Sigmoid colon (tissue), 7 donors: ENCODE results near the gene PPL. TPM values are rescaled to one million over a fixed set of nuclear protein-coding genes. Genes with fewer than 3 reads are reported as not detected.

Source experiments
- DNase-seq: peaks from one replicate; pipeline ENCODE4 v3.0.0-alpha.2; 2019
- H3K27ac ChIP-seq, 4 donors: fragments of 200-600 bp; sonication (generic); one replicate each; pipeline ENCODE4 v1.5.1; 2016 to 2019; ENCODE audit warnings: mild to moderate bottlenecking in 1 of 4
- H3K27me3 ChIP-seq, 3 donors: fragments of 200-600 bp; sonication (generic); one replicate each; pipeline ENCODE4 v1.5.1; 2019; ENCODE audit warnings: mild to moderate bottlenecking in 1 of 3
- H3K36me3 ChIP-seq, 4 donors: fragments of 200-600 bp; sonication (generic); one replicate each; pipeline ENCODE4 v1.5.1; 2016 to 2019
- H3K4me1 ChIP-seq, 4 donors: fragments of 200-600 bp; sonication (generic); one replicate each; pipeline ENCODE4 v1.5.1; 2017 to 2019
- H3K4me3 ChIP-seq, 4 donors: fragments of 200-600 bp; sonication (generic); one replicate each; pipeline ENCODE4 v1.5.1; 2017 to 2019; ENCODE audit warnings: mild to moderate bottlenecking in 2 of 4, moderate library complexity in 1 of 4
- H3K9me3 ChIP-seq, 4 donors: fragments of 200-600 bp in 3 of 4; sonication (generic) in 3 of 4; one replicate each; pipeline versions ENCODE4 v1.5.1 to v1.6.1; 2013 to 2019
- EP300 ChIP-seq, 4 donors: sonication (generic); formaldehyde crosslinking; IDR thresholded peaks; one replicate each; pipeline ENCODE4 v1.6.1; 2017; ENCODE audit warnings: antibody characterized with exemption in 4 of 4
- POLR2A ChIP-seq, 2 donors: fragments of 450-650 bp; IDR thresholded peaks; one replicate each; pipeline ENCODE4 v1.6.1; 2016; ENCODE audit warnings: antibody characterized with exemption in 2 of 2, mild to moderate bottlenecking in 2 of 2, moderate library complexity in 2 of 2
- POLR2AphosphoS5 ChIP-seq, 4 donors: sonication (generic); formaldehyde crosslinking; IDR thresholded peaks; one replicate each; pipeline ENCODE4 v1.6.1; 2017; ENCODE audit warnings: antibody characterized with exemption in 4 of 4
- WGBS, 2 donors: extraction: QIAGEN DNeasy Blood & Tissue Kit; methylation state at CpG; one replicate each; pipeline ENCODE4 v1.1.7; 2013; 5-methylcytosine and 5-hydroxymethylcytosine counted together
- intact Hi-C: fragments of 100-400 bp; cut with DNase I; formaldehyde crosslinking; loops from one replicate; pipeline ENCODE4 v1.15.1; 2023
- polyA plus RNA-seq, 3 donors: library from polyadenylated mRNA; stranded (reverse); fragments of 200-250 nt; gene quantifications; one replicate each; pipeline ENCODE4 v1.2.3, GENCODE V29; 2013
- total RNA-seq, 4 donors: library from RNA; depleted of rRNA; stranded (reverse); fragments of >200 nt; gene quantifications; one replicate each; pipeline ENCODE4 v1.1.0, GENCODE V29; 2016
- TF ChIP-seq, protein P1 (sequence below), 4 experiments: fragments of 450-650 bp in 3 of 4; fragments of 200-600 bp in 1 of 4; IDR thresholded peaks; one replicate each; pipeline ENCODE4 v1.5.1; 2016 to 2019; ENCODE audit warnings: antibody characterized with exemption in 4 of 4, mild to moderate bottlenecking in 3 of 4, moderate library complexity in 2 of 4
- donor health status: healthy with polysubstance abuse.
- donor health status: Bipolar disorder and iron deficiency.
- donor health status: healthy.

PPL gene
- total and polyA plus RNA-seq, 7 donors = 4.6 to 42.9 (median 27.0) TPM

DNA sequence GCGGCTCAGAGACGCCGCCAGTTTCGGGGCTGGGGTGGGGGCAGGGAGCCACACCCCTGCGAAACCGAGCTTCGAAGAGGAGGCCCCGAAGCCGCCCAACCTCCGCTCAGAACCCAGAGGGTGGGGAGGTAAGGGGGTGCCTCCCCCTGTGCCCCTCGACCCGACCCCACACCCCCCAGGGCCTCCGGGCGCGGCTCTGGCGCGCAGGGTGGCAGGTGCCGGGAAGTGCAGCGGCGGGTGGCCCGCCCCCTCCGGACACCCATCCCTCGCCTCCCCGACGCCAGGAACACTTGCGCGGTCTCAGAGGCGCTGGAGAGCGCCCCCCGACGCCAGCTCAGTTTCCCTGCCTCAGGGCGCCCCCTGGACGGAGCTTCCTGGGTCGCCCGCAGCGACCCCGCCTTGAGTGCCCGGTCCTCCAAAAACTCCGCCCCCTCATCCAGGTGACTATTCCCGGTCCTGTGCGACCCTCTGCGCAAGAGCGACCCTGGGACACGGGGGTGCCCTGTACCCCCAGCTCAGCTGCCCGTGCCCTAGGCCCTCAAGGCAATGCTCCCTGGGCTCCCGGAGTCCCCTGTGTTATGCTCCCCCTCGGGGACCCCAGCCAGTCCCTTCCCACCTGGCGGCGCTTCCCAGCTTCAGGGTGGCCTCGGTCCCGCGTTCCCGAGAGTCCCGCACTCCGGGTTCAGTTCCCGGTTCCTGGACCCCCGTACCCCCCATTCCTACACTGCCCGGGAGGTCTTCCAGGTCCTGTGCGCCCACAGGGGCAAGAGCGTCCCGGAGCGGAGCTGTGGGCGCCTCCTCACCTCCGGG lies 562 bp downstream of the PPL start:
- Histone ChIP-seq H3K27ac (peak overlapping the region; percentile 48 to 71 (median 67)), H3K9me3 (no peaks in the 10 kb centered on the region), H3K4me3 (peak overlapping the region; percentile 26 to 61 (median 56)), H3K4me1 (peaks cover 0 to 24% (median 18%) of the 10 kb centered on the region in 4 donors), H3K36me3 (no peaks in the 10 kb centered on the region), H3K27me3 (peaks cover 0 to 26% (median 15%) of the 10 kb centered on the region in 3 donors)
- DNase-seq = peak; percentile 78
- intact Hi-C loops = no loop called here
- WGBS, 2 donors = 1 to 2% methylated on average over 64 of the region's 64 CpGs
- TF ChIP-seq EP300 (IDR thresholded peaks at IDR 0.05) (no peak), POLR2AphosphoS5 (IDR thresholded peaks at IDR 0.05) (peak in 1 of 4 donors; percentile 18), POLR2A (IDR thresholded peaks at IDR 0.05) (no peak)
- TF ChIP-seq, protein P1, sequence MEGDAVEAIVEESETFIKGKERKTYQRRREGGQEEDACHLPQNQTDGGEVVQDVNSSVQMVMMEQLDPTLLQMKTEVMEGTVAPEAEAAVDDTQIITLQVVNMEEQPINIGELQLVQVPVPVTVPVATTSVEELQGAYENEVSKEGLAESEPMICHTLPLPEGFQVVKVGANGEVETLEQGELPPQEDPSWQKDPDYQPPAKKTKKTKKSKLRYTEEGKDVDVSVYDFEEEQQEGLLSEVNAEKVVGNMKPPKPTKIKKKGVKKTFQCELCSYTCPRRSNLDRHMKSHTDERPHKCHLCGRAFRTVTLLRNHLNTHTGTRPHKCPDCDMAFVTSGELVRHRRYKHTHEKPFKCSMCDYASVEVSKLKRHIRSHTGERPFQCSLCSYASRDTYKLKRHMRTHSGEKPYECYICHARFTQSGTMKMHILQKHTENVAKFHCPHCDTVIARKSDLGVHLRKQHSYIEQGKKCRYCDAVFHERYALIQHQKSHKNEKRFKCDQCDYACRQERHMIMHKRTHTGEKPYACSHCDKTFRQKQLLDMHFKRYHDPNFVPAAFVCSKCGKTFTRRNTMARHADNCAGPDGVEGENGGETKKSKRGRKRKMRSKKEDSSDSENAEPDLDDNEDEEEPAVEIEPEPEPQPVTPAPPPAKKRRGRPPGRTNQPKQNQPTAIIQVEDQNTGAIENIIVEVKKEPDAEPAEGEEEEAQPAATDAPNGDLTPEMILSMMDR (IDR thresholded peaks at IDR 0.05) = no peak

DNA sequence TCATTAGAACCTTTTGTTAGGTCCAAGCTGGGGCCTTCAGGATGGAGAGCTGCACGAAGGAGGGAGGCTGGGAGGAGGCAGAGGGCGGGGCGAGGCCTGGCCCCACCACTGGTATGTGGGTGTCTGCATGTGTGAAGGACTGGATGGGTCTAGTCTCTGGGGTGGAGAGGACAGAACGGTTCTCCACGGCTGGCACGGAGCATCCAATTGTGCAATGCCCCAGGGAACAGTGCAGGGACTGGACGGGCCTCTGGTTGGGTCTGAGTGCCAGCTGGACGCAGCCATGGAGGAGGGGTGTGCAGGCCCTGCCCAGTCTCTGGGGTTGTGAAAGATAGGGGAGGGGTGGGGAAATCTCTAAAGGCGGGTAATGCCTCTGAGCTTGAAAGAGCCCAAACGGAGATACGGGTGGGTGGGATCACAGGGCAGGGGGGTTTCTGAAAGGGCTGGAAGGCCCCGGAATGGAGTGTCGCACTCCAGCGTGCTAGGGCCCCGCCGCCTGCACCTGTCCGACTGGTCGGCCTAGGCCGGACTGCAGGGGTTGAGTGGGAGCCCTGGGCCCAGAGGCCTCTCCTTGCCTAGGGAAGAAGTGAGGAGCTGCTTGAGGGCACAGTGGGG lies 1.6 kb downstream of the PPL start:
- WGBS, 2 donors = 75 to 80% methylated on average over 19 of the region's 19 CpGs
- H3K9me3 ChIP-seq = no peaks in the 10 kb centered on the region
- TF ChIP-seq EP300 (IDR thresholded peaks at IDR 0.05) = no peak
- TF ChIP-seq POLR2AphosphoS5 (IDR thresholded peaks at IDR 0.05) = peak; percentile 57 to 73 (median 62)
- H3K36me3 ChIP-seq = no peaks in the 10 kb centered on the region
- intact Hi-C loops = no loop called here
- DNase-seq = peak; percentile 96
- H3K4me3 ChIP-seq = peak overlapping the region; percentile 26 to 61 (median 56)
- peaks cover 0 to 26% (median 15%) of the 10 kb centered on the region in 3 donors for H3K27me3 ChIP-seq
- H3K4me1 ChIP-seq = peaks cover 0 to 24% (median 18%) of the 10 kb centered on the region in 4 donors
- H3K27ac ChIP-seq = peak overlapping the region; percentile 48 to 71 (median 67)

DNA sequence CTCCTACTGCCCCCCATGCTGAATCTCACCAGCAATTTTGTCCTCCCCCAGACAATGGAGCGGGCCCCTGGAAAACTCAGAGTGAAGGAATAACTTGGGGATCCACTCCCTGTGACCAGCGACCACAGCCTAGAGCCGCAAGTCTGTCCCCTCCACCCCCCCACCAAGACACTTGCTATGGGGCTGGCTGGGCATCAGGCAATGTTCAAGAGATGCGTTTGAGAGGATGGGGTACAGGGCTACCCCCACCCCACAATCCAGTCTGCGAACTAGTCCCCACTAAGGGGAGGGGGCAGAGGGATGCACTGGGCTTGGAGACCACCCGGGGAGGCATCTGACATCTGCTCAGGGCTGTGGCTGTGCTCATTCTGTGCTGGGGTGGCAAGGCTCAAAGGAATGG lies 2.4 kb downstream of the PPL start:
- WGBS, 2 donors = 91 to 93% methylated on average over 6 of the region's 6 CpGs
- no peak for DNase-seq
- no peak for TF ChIP-seq EP300 (IDR thresholded peaks at IDR 0.05)
- TF ChIP-seq POLR2A (IDR thresholded peaks at IDR 0.05) = no peak
- TF ChIP-seq POLR2AphosphoS5 (IDR thresholded peaks at IDR 0.05) = no peak
- TF ChIP-seq, protein P1 (IDR thresholded peaks at IDR 0.05) = no peak
- Histone ChIP-seq H3K27ac (peak overlapping the region in 2 of 4 donors; percentile 28 to 29), H3K4me1 (peaks cover 0 to 24% (median 18%) of the 10 kb centered on the region in 4 donors), H3K4me3 (no peak overlapping the region), H3K9me3 (no peaks in the 10 kb centered on the region), H3K27me3 (peaks cover 0 to 26% (median 15%) of the 10 kb centered on the region in 3 donors), H3K36me3 (no peaks in the 10 kb centered on the region)
- intact Hi-C loops = no loop called here

DNA sequence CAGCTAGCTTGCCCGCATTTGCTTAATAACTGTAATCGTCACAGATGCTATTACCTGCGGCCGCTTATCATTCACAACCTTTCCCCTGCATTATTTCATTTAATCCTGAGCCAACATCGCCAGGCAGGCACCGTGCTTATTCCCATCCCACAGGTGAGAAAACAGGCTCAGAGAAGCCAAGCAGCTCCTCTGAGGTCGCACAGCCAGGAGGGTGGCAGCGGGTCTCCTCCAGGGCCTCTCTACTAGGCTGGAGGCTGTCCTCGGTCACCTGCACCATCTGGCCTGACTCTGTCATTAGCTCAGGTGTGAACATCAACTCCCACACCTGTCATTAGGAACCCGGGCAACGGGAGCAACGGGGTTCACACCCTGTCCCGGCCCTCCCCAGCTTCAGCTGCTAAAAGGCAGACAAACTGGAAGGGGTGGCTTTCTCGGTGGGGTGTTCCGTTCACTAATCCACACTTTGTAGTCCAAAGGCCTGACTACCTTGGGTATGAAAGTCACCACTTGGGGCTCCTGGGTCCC lies 3.0 kb downstream of the PPL start:
- Histone ChIP-seq H3K27me3 (peaks cover 0 to 26% (median 15%) of the 10 kb centered on the region in 3 donors), H3K4me1 (peaks cover 0 to 24% (median 18%) of the 10 kb centered on the region in 4 donors), H3K4me3 (no peak overlapping the region), H3K36me3 (no peaks in the 10 kb centered on the region), H3K9me3 (no peaks in the 10 kb centered on the region), H3K27ac (peak overlapping the region in 1 of 4 donors; percentile 29)
- WGBS, 2 donors = 77 to 88% methylated on average over 15 of the region's 15 CpGs
- intact Hi-C loops = no loop called here
- TF ChIP-seq POLR2A (IDR thresholded peaks at IDR 0.05) (no peak), POLR2AphosphoS5 (IDR thresholded peaks at IDR 0.05) (no peak), EP300 (IDR thresholded peaks at IDR 0.05) (no peak)
- TF ChIP-seq, protein P1 (IDR thresholded peaks at IDR 0.05) = no peak
- DNase-seq = no peak

DNA sequence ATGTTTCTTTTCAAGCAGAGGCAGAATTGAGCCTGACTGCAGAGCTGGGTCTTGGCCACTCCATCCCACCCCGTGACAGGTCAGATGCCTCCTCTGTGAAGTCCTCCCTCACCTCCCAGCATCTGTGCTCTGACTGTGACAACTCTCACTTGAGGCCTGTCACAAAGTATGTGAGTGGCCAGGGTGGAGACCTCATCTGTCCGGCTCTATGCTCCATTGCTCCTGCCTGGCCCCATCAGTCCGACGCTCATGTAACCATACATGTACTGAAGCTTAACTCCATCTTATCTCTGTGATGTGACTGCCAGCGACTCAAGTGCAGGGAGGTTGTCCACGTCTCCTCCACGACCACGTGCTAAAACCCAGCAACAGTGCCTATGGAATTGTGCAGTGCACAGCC lies 3.5 kb downstream of the PPL start:
- DNase-seq = no peak
- Histone ChIP-seq H3K27me3 (peaks cover 0 to 26% (median 15%) of the 10 kb centered on the region in 3 donors), H3K9me3 (no peaks in the 10 kb centered on the region), H3K36me3 (no peaks in the 10 kb centered on the region), H3K4me1 (peaks cover 0 to 24% (median 18%) of the 10 kb centered on the region in 4 donors), H3K27ac (no peak overlapping the region), H3K4me3 (no peak overlapping the region)
- TF ChIP-seq POLR2A (IDR thresholded peaks at IDR 0.05) (no peak), EP300 (IDR thresholded peaks at IDR 0.05) (no peak), POLR2AphosphoS5 (IDR thresholded peaks at IDR 0.05) (no peak)
- TF ChIP-seq, protein P1 (IDR thresholded peaks at IDR 0.05) = no peak
- WGBS, 2 donors = 86% methylated on average over 8 of the region's 8 CpGs
- intact Hi-C loops = no loop called here
